Stimulated activated naive CD4-positive, alpha-beta T cell treated with Interleukin-2 at 50 U/mL for 16 hours (primary cell): ENCODE results near the gene TOE1.
"Not testable (repeated sequence)": the region's sequence is repeated elsewhere in the genome, so short reads cannot be mapped to it uniquely, and the experiment has no call there.

ENCODE experiments used
- DNase-seq: peaks from one replicate; lab custom pipeline; 2025; lab: John Stamatoyannopoulos, UW

Gene TOE1

GRCh38 chr1:45339789-45340558 is at the start of gene TOE1, which contains the start of gene MUTYH:
Gene TOE1, plus strand, starts transcription at chr1:45340170. Its CDS starts 83 bp downstream, at chr1:45340253.
Gene MUTYH, minus strand, starts transcription at chr1:45340440. Its CDS starts 5,935 bp downstream, at chr1:45334505.
- peak; percentile 93 for DNase-seq

- not testable (repeated sequence) for DNase-seq
Measured at GRCh38 chr1:45291002-45291401, 49.0 kb upstream of the TOE1 start.

DNA sequence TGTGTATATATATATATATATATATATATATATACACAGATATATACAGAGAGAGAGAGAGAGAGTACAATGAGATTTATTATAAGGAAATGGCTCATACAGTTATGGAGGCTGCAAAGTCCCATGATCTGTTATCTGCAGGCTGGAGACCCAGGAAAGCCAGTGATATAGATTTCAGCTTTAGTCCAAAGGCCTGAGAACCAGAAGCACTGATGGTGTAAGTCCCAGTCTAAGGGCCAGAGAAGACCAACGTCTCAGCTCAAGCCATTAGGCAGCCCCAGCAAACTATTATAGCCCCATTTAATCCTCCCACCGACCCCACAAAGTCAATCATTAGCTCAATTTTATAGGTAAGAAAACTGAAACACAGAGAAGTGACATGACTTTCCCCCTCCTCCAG is 48.3 kb upstream of the TOE1 start:
- DNase-seq: no peak

GRCh38 chr1:45297666-45298356 is 42.2 kb upstream of the TOE1 start:
- no peak for DNase-seq

GRCh38 chr1:45299296-45299695 is 40.7 kb upstream of the TOE1 start:
- DNase-seq: no peak

DNA sequence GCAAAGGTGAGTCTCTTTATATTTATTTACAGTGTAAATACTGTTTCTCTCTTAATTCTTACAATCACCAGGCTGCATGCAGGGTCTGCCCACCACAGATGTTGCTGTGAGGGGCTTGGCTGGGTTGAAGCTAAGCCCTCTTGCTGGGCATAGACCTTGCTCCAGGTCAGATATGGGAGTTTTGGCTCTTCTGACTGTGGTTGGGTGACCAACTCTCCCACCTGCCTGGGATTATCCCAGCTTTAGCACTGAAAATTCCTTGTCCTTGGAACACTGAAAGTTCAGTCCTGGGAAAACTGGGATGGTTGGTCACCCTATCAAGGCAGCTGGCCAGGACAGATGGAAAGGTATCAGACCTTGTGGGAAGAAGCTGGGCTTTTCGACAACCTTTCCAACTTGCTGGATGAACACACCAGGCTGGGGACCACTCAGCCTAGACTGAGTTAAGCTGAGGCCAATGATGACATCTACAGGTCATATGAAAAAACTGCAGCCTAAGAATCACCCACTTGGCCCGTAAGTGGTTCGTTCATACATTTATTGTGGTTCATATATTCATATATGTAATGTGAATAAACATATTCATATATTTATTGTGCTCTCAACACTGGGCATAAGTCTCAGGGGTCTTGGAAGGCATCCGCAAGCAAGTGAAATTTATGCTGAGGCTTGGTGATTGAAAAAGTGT is 39.8 kb upstream of the TOE1 start:
- no peak for DNase-seq

GRCh38 chr1:45300669-45300997 is 39.3 kb upstream of the TOE1 start:
- no peak for DNase-seq

DNA sequence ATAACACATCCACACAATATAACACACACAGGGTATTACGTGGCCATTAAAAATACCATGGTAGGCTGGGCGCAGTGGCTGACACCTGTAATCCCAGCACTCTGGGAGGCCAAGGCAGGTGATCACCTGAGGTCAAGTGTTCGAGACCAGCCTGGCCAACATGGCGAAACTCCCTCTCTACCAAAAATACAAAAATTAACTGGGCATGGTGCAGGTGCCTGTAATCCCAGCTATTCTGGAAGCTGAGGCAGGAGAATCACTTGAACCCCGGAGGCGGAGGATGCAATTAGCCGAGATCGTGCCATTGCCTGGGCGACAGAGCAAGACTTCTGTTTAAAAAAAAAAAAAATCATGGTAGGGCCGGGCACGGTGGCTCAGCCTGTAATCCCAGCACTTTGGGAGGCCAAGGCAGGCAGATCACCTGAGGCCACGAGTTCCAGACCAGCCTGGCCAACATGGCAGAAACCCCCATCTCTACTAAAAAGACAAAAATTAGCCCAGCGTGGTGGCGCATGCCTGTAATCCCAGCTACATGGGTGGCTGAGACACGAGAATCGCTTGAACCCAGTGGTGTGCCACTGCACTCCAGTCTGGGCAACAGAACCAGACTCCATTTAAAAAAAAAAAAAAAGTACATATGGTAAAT is 37.3 kb upstream of the TOE1 start:
- no peak for DNase-seq

- DNase-seq: peak; percentile 99
Measured at GRCh38 chr1:45303520-45304310, 36.3 kb upstream of the TOE1 start.

- no peak for DNase-seq
Measured at GRCh38 chr1:45304311-45305081, 35.5 kb upstream of the TOE1 start.

DNA sequence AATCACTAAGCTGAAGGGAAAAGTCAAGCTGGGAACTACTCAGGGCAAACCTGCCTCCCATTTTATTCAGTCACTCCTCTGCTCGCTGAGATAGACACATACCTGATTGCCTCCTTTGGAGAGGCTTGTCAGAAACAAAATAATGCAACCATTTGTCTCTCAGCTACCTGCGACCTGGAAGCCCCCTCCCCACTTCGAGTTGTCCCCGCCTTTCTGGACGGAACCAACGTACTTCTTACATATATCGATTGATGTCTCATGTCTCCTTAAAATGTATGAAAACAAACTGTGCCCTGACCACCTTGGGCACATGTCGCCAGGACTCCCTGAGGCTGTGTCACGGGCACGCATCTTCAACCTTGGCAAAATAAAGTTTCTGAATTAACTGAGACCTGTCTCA is 34.7 kb upstream of the TOE1 start:
- no peak for DNase-seq

GRCh38 chr1:45306319-45306718 is 33.7 kb upstream of the TOE1 start:
- DNase-seq: peak; percentile 16

GRCh38 chr1:45306905-45307304 is 33.1 kb upstream of the TOE1 start:
- no peak for DNase-seq

DNA sequence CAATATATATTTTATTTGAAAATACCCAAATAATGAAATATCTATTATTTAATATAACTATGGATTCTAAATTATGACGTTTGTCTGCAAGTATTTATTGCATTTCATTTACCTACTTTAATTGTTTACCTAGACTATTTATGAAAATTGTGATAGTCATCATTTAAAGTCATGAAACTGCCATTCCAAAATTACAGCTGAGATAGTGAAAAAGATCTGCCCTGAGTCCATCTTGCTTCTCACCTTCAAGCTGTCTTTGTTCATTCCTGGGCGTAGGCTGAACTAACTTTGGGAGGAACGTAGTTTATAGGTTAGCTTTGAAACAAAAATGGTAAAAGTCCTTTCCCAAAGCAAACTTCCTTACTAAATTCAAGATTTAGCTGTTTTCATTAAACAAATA is 25.7 kb upstream of the TOE1 start:
- no peak for DNase-seq

DNA sequence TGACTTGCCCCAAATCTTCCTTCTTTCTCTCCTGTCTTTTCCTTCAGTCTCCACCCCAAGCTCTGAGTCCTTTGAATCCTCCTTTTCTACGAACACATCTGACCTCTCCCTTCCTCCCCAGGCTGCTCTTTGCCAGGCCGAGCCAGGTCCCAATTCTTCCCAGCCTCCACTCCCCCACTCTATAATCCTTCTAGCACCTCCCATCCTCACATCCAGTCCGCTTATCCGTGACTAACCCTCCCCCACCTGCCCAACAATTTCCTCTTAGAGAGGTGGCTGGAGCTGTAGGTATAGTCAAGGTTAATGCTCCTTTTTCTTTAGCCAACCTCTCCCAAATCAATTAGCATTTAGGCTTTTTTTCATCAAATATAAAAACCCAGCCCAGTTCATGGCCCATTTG is 22.8 kb upstream of the TOE1 start:
- DNase-seq: no peak

DNA sequence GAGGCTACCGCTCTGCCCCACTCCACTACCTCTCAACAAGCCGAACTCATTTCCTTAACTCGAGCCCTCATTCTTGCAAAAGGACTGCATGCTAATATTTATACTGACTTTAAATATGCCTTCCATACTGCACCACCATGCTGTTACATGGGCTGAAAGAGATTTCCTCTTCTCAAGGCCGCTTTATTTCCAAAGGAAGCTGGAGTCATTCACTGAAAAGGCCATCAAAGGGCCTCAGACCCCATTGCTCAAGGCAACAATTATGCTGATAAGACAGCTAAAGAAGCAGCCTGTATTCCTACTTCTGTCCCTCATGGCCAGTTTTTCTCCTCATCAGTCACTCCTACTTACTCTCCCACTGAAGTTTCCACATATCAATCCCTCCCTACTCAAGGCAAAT is 20.2 kb upstream of the TOE1 start:
- no peak for DNase-seq

- no peak for DNase-seq
Measured at GRCh38 chr1:45321444-45321843, 18.5 kb upstream of the TOE1 start.

GRCh38 chr1:45322486-45323040 is 17.4 kb upstream of the TOE1 start:
- DNase-seq: no peak

DNA sequence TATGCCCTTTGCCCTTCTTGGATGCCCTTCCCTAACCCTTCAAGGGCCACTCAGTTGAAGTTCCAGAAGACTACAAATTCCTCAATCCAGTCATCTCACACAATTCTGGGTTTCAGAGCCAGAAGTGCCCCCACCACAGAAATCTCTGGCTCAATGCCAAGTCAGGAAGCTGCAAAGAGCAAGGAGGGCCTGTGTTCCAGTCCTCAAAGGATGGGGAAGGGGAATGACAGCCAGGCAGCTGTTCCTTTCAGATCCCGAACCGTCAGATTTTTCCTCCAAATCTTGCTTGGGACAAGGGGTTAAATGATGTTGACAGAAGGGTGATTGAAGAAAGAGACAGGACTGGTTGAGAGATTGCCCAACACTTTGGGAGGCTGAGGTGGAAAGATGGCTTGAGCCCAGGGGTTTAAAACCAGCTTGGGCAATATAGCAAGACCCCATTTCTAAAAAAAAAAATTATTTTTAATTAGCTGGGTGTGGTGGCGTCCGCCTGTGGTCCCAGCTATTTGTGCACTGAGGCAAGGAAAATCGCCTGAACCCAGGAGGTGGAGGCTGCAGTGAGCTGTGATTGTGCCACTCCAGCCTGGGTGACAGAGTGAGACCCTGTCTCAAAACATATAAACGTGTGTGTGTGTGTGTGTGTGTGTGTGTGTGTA is 14.0 kb upstream of the TOE1 start:
- no peak for DNase-seq
